Gastroesophageal sphincter (tissue), 3 donors: ENCODE measurements around the gene PROK1.

Experiments used
- CTCF ChIP-seq, 4 experiments: fragments of 200-600 bp in 2 of 4; fragments of 450-650 bp in 2 of 4; sonication (generic) in 1 of 4; IDR thresholded peaks; one replicate each; pipeline ENCODE4 v1.5.1; 2017 to 2019; ENCODE audit warnings: antibody characterized with exemption in 4 of 4, mild to moderate bottlenecking in 2 of 4, moderate library complexity in 2 of 4
- EP300 ChIP-seq: sonication (generic); formaldehyde crosslinking; IDR thresholded peaks from one replicate; pipeline ENCODE4 v1.6.1; 2017; ENCODE audit warnings: antibody characterized with exemption, mild to moderate bottlenecking
- POLR2A ChIP-seq, 2 donors: fragments of 450-650 bp; IDR thresholded peaks; one replicate each; pipeline ENCODE4 v1.6.1; 2017; ENCODE audit warnings: antibody characterized with exemption in 2 of 2, mild to moderate bottlenecking in 2 of 2, moderate library complexity in 1 of 2
- POLR2AphosphoS5 ChIP-seq: sonication (generic); formaldehyde crosslinking; IDR thresholded peaks from one replicate; pipeline ENCODE4 v1.6.1; 2017; ENCODE audit warnings: antibody characterized with exemption

- TF ChIP-seq CTCF (IDR thresholded peaks at IDR 0.05): no peak
- TF ChIP-seq POLR2AphosphoS5: no peak
- TF ChIP-seq EP300: no peak
- no peak for TF ChIP-seq POLR2A (IDR thresholded peaks at IDR 0.05)
Observed at GRCh38 chr1:110485725-110486124, 34.8 kb downstream of the PROK1 start.
